ENCODE measurements around the gene SCYGR5. TPM values are rescaled to one million over a fixed set of nuclear protein-coding genes. Genes with fewer than 3 reads are reported as not detected.

Gene SCYGR5
- polyA plus RNA-seq, 1 donor (not counting 4 experiments of a cell fraction or from before 2014, with no cell fraction given) = not detected

DNA sequence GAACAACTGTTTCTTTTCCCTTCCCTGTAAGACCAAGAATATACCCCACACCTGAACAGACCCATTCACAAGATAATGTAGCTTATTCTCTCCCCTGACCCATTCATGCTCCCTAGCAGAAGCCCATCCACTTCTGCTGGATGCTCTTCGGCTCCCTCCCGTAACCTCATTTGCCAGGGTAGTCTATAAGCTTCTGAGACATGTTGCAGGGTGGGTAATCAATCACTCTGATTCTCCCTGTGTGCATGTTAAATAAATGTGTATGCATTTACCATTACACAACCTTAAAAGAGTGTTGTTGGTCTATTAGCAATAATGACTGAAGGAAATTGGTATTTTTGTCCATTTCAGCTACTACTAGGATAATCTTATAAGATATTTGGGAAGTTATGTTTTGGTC lies 49.9 kb downstream of the SCYGR5 start:
- Histone ChIP-seq H3K27me3 (ENCODE audit: control insufficient read depth, extremely low read depth, insufficient read depth, low read length) (no peaks in the 10 kb centered on the region), H3K79me2 (ENCODE audit: control insufficient read depth, insufficient read depth, low read length) (no peaks in the 10 kb centered on the region), H3K36me3 (ENCODE audit: control insufficient read depth in 2 of 2, extremely low read depth in 1 of 2, insufficient read depth in 2 of 2, low read length in 2 of 2) (no peaks in the 10 kb centered on the region), H3K4me2 (ENCODE audit: control insufficient read depth, extremely low read depth, insufficient read depth, low read depth, low read length) (no peak overlapping the region), H3K27ac (ENCODE audit: control insufficient read depth, insufficient read depth, low read length) (no peak overlapping the region), H3K9ac (ENCODE audit: control insufficient read depth, extremely low read depth, insufficient read depth, low read length) (no peak overlapping the region), H3K4me3 (ENCODE audit: control insufficient read depth in 2 of 3, extremely low read depth in 1 of 3, insufficient read depth in 2 of 3, low read depth in 1 of 3, low read length in 3 of 3) (no peak overlapping the region), H3K9me1 (ENCODE audit: control insufficient read depth, extremely low read depth, insufficient read depth, low read length) (no peaks in the 10 kb centered on the region), H3K4me1 (ENCODE audit: control insufficient read depth, extremely low read depth, insufficient read depth, low read length) (no peaks in the 10 kb centered on the region), H2AFZ (ENCODE audit: control insufficient read depth, low read length) (no peak overlapping the region), H3K9me3 (ENCODE audit: control insufficient read depth, low read depth, low read length) (no peaks in the 10 kb centered on the region), H4K20me1 (ENCODE audit: control insufficient read depth, extremely low read depth, insufficient read depth, low read length) (no peaks in the 10 kb centered on the region)
- dilution Hi-C loops (cut with MboI; ENCODE audit: extremely low pct_ligation_motif_present, low sequenced_read_pairs) = no loop called here
- DNase-seq (ENCODE audit: low read depth, low spot score) (no peak), FAIRE-seq (no peak)
- TF ChIP-seq, protein P1, sequence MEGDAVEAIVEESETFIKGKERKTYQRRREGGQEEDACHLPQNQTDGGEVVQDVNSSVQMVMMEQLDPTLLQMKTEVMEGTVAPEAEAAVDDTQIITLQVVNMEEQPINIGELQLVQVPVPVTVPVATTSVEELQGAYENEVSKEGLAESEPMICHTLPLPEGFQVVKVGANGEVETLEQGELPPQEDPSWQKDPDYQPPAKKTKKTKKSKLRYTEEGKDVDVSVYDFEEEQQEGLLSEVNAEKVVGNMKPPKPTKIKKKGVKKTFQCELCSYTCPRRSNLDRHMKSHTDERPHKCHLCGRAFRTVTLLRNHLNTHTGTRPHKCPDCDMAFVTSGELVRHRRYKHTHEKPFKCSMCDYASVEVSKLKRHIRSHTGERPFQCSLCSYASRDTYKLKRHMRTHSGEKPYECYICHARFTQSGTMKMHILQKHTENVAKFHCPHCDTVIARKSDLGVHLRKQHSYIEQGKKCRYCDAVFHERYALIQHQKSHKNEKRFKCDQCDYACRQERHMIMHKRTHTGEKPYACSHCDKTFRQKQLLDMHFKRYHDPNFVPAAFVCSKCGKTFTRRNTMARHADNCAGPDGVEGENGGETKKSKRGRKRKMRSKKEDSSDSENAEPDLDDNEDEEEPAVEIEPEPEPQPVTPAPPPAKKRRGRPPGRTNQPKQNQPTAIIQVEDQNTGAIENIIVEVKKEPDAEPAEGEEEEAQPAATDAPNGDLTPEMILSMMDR (optimal IDR thresholded peaks at IDR 0.05 in 1 of 3, IDR thresholded peaks at IDR 0.05 in 1 of 3, conservative IDR thresholded peaks at IDR 0.05 in 1 of 3; ENCODE audit: extremely low read depth in 1 of 3, insufficient read depth in 2 of 3, low read length in 3 of 3) = no peak

Other genes with a start within 250 kb of the SCYGR5 start
- gene AGFG1, start 194.6 kb upstream of the SCYGR5 start, polyA plus RNA-seq = 111 to 125 TPM (median 111 TPM) in 3 replicates
- gene SCYGR2, start 67.9 kb upstream of the SCYGR5 start, polyA plus RNA-seq = not detected in 3 replicates
- gene SCYGR3, start 52.0 kb upstream of the SCYGR5 start, polyA plus RNA-seq = not detected in 3 replicates
- not detected in 3 replicates for gene SCYGR4, start 49.3 kb upstream of the SCYGR5 start, polyA plus RNA-seq
- 0.25 to 1.0 TPM (median 0.58 TPM) in 3 replicates for gene SLC19A3, start 51.2 kb downstream of the SCYGR5 start, polyA plus RNA-seq
- not detected in 3 replicates for gene SCYGR6, start 58.0 kb downstream of the SCYGR5 start, polyA plus RNA-seq
- gene SCYGR7, start 61.5 kb downstream of the SCYGR5 start, polyA plus RNA-seq = not detected in 3 replicates
- not detected in 3 replicates for gene SCYGR8, start 79.1 kb downstream of the SCYGR5 start, polyA plus RNA-seq
- gene CCL20, start 147.0 kb downstream of the SCYGR5 start, polyA plus RNA-seq = 0.70 to 13.5 TPM (median 5.2 TPM) in 3 replicates
- 0.18 to 0.24 TPM (median 0.18 TPM) in 3 replicates for gene DAW1, start 204.8 kb downstream of the SCYGR5 start, polyA plus RNA-seq